ENCODE data around the gene MAP3K12.

MAP3K12 gene

DNA sequence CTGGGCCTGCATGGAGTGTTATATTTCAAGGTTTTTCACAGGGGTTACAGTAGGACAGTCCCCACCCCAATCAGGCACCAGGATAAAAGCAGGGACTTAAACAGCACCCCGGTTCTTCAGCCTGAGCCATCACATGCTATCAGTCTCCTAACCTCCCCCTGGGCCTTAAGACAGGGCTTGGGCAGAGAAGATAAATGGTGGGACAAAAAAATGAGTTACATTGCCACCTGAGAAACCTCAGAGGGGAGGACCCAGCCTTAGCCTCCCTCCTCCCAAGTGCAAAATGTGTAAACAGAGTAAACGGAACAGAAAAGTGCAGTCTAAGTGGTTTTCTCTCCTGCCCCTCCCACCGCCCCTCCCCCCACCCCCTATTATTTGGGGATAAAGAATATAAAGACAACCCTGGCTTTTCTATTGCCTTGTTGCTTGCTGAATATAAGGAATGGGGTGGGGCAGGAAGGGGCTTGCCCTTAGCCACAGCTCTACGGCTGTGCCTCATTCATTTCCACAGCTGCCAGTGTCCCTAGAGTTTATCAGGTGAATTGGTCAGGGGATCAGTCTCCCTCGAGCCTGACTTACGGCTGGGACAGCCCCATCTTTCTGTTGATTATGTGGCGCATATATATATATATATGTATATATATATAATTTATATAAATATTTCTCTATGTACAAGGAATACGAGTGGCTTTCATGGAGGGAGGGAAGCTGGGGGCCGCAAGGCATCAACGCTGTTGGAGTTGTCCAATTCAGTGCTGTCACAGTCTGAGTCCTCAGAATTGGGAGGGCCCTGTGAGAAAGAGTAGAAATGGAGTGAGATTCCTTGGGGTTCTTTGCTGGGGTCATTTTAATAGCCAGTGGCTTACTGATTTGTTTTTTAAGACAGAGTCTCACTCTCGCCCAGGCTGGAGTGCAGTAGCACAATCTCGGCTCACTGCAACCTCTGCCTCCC, 18.5 kb downstream of the MAP3K12 start:
- DNase-seq = no peak
- H3K36me3 Mint-ChIP-seq = peaks cover 59% of the 10 kb centered on the region
- H3K9me3 Mint-ChIP-seq = no peaks in the 10 kb centered on the region
- H3K4me1 Mint-ChIP-seq = peaks cover 3% of the 10 kb centered on the region
- CTCF ChIA-PET = interaction anchor here (1.3 to 3.1 kb wide), 4 partner anchors 20 to 128 kb away, joined by 6 to 19 read pairs (median 8); partner anchors contain the start of gene TARBP2
- no peak overlapping the region for H3K4me3 Mint-ChIP-seq
- no peaks in the 10 kb centered on the region for H3K27me3 Mint-ChIP-seq
- no peak overlapping the region for H3K27ac Mint-ChIP-seq

DNA sequence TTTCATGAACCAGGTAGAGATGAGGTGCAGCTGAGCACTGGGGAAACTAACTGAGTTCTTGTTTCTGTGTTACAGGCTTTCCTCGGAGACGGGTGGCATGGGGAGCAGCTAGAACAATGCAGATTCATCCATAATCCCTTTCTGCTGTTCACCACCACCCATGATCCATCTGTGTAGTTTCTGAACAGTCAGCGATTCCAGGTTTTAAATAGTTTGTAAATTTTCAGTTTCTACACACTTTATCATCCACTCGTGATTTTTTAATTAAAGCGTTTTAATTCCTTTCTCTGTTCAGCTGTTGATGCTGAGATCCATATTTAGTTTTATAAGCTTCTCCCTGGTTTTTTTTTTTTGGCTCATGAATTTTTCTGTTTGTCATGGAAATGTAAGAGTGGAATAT, 19.9 kb downstream of the MAP3K12 start:
- Mint-ChIP-seq H3K4me1 (peaks cover 12% of the 10 kb centered on the region), H3K9me3 (no peaks in the 10 kb centered on the region), H3K27me3 (no peaks in the 10 kb centered on the region), H3K4me3 (no peak overlapping the region), H3K27ac (no peak overlapping the region), H3K36me3 (peaks cover 69% of the 10 kb centered on the region)
- CTCF ChIA-PET = interaction anchor here (2.5 kb wide), 1 partner anchor 30 kb away, joined by 11 read pairs; no protein-coding TSS in a partner anchor
- DNase-seq = no peak

DNA sequence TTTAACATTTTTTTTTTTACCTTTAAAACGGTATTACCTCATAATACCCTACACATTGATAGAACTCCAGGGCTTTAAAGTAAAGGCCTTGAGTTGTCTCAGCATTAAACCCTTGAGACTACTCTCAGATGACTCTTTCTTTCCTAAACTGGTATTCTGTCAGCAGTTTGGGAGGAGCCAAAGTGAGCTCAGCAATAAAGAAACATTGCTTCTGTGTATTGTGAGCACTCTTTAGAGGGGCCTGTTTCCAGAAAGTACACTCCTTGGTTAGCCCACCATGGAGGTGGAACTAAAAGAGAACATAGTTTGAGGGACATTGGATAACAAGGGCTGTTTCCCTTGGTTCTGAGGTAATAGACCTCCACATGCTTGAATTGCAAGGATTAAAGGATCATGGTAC, 20.4 kb downstream of the MAP3K12 start:
- Mint-ChIP-seq H3K4me1 (peaks cover 17% of the 10 kb centered on the region), H3K4me3 (no peak overlapping the region), H3K36me3 (peaks cover 70% of the 10 kb centered on the region), H3K27ac (no peak overlapping the region), H3K27me3 (no peaks in the 10 kb centered on the region), H3K9me3 (no peaks in the 10 kb centered on the region)
- no peak for DNase-seq
- CTCF ChIA-PET = interaction anchor here (1.2 to 3.8 kb wide), 3 partner anchors 31 to 151 kb away, joined by 3 to 16 read pairs (median 11); no protein-coding TSS in a partner anchor

DNA sequence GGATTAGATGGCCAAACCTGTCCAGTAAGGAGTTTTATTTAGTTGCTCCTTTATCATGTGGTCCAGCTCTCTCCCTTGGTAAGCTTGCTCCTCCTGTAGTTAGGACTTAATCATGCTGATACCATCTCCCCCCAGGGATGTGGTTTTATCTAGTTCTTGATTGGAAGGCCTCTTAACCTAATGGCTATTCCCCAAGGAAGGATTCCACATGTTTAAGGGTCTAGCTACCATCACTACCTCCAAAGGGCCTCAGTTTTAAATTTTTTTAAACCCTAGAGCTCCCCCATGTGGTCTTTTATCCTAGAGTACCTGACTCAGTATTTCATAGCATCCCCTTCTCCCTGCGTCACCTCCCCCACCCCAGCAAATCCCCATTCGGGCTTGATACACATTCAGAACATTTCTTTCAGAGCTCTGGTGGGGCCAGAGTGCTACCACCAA, 22.5 kb downstream of the MAP3K12 start:
- H3K9me3 Mint-ChIP-seq = no peaks in the 10 kb centered on the region
- peaks cover 66% of the 10 kb centered on the region for H3K36me3 Mint-ChIP-seq
- peak overlapping the region; percentile 55 for H3K27ac Mint-ChIP-seq
- peaks cover 28% of the 10 kb centered on the region for H3K4me1 Mint-ChIP-seq
- DNase-seq = no peak
- no peaks in the 10 kb centered on the region for H3K27me3 Mint-ChIP-seq
- CTCF ChIA-PET = interaction anchor here (0.6 to 5.9 kb wide), 13 partner anchors 10 to 404 kb away, joined by 3 to 45 read pairs (median 5); partner anchors contain the start of gene NPFF
- H3K4me3 Mint-ChIP-seq = no peak overlapping the region

DNA sequence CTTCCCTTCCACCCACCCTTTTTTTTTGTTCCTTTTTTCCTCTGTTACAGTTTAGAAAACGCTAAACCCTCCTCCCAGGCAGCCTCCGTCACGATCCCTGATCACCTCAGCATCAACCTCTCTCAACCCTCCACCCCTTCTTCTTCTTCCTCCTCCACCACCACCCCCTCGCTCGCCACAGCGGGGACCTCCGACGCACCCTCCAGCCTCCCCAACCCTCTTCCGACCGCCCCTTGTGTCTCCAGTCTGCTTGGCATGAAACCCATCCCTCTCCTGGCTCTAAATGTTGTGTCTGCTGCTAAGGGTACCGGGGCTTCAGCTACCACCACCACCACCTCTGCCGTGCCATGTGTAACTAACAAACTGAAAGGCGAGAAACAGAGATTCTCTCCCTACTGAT, 24.4 kb downstream of the MAP3K12 start:
- Mint-ChIP-seq H3K27me3 (no peaks in the 10 kb centered on the region), H3K4me1 (peaks cover 31% of the 10 kb centered on the region), H3K36me3 (peaks cover 71% of the 10 kb centered on the region), H3K4me3 (no peak overlapping the region), H3K9me3 (no peaks in the 10 kb centered on the region), H3K27ac (peak overlapping the region; percentile 84)
- CTCF ChIA-PET = interaction anchor here (0.6 to 5.9 kb wide), 8 partner anchors 10 to 449 kb away, joined by 3 to 45 read pairs (median 4); partner anchors contain the start of genes NPFF and PRR13
- DNase-seq = no peak

DNA sequence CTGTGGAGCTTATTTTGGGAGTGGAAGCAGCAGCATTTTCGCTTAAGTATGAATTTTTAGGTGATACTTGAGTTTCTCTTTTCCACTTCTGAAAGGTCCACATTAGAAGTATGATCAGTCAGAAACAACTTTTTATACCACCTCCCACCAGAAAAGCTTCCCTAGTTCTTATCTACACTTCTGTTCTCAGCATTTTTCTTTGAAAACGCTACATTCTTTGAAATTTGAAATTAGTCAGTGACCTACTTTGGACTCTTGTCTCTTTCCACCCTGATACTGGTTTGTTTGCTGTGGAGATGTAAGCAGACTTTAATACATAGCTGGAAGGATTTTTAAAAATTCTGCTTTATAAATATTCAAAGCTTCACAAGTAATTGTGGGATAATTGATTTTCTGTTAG, 25.2 kb downstream of the MAP3K12 start:
- Mint-ChIP-seq H3K9me3 (no peaks in the 10 kb centered on the region), H3K27me3 (no peaks in the 10 kb centered on the region), H3K4me1 (peaks cover 30% of the 10 kb centered on the region), H3K36me3 (peaks cover 64% of the 10 kb centered on the region), H3K27ac (peak overlapping the region; percentile 13), H3K4me3 (no peak overlapping the region)
- CTCF ChIA-PET = interaction anchor here (0.7 to 5.9 kb wide), 4 partner anchors 8 to 152 kb away, joined by 3 to 45 read pairs (median 3); partner anchors contain the start of gene NPFF
- no peak for DNase-seq

DNA sequence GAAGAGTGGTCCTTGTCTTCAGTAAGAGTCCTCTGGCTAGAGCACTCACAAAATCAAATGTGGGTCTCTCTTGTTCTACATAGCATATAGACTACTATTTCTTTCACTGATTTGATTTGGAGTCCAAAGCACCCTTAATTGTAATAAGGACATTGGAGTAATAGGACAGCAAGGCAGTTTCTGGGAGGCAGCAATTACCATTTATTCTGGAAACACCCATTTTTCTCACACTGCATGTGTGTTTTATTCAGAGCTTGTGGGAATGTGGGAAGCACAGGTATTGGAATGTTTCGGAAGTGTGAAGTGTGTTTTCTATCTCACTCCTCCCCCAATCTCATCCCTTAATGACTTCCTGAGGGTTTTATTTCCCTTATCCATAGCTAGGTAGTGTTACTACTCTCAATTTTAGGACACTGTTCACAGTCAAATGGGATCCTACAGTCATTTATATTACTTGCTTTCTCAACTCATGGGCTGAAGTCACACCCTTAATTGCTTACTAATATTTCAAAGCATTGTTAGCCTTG, 27.1 kb downstream of the MAP3K12 start:
- peaks cover 30% of the 10 kb centered on the region for H3K4me1 Mint-ChIP-seq

DNA sequence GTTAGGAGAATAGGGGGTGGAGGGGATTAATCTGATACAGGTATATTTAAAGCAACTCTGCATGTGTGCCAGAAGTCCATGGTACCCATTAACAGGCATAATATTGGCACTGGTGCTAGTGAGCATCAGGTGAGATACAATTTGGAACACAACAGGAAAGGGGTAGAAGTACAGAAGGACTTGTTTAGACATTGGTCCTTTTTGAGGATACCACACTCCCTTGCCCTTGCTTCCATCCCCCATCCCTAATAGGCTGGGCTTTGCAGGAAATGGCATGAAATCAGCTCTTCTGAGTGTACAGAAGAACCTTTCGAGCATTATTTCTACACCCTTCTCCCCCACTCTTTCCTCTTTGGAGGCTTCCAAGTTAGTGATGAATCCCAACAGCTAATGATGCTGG, 31.0 kb downstream of the MAP3K12 start:
- H3K27me3 Mint-ChIP-seq = no peaks in the 10 kb centered on the region
- H3K4me3 Mint-ChIP-seq = no peak overlapping the region
- no peak overlapping the region for H3K27ac Mint-ChIP-seq
- DNase-seq = no peak
- H3K36me3 Mint-ChIP-seq = peaks cover 69% of the 10 kb centered on the region
- peaks cover 18% of the 10 kb centered on the region for H3K4me1 Mint-ChIP-seq
- CTCF ChIA-PET = no interaction called here
- H3K9me3 Mint-ChIP-seq = no peaks in the 10 kb centered on the region

More for the DNA sequence above, 27.1 kb downstream of the MAP3K12 start:
- Mint-ChIP-seq H3K27ac (no peak overlapping the region), H3K4me3 (no peak overlapping the region), H3K36me3 (peaks cover 68% of the 10 kb centered on the region), H3K27me3 (no peaks in the 10 kb centered on the region), H3K9me3 (no peaks in the 10 kb centered on the region)
- CTCF ChIA-PET = interaction anchor here (0.7 to 5.9 kb wide), 3 partner anchors 10 to 36 kb away, joined by 3 to 45 read pairs (median 4); partner anchors contain the start of gene NPFF
- DNase-seq = no peak

DNA sequence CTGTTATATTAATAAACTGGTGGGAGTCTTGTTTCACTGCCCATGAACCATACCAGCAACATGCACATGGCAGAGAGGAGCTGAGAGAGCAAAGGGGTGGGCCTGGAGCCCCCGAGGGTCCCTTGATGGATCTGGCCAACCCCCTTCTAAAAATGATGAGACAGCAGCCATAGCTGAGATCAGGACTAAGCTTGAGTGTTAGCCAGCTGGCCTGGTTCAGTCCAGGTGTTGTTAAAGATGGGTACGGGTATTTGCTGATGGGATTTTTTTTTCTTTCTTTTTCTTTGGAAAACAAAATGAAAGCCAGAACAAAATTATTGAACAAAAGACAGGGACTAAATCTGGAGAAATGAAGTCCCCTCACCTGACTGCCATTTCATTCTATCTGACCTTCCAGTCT, 31.4 kb downstream of the MAP3K12 start:
- CTCF ChIA-PET = no interaction called here

DNA sequence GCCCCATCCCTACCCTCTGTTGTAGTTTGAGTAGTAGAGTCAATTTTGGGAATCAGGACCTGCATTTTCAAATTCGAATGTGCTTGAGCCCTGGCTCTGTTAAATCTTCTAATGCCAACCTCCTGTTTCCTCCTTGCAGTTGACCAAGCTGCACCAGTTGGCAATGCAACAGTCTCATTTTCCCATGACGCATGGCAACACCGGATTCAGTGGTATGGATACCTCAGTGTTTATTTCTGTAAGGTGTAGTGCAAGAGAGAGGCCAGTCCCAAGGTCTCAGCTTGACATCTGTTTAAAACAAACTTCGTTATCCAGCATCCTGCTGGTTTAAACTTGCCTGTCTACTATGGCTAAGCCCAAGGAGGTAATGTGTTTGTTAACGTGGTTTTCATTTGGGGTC, 32.2 kb downstream of the MAP3K12 start:
- Mint-ChIP-seq H3K27ac (no peak overlapping the region), H3K4me1 (peaks cover 16% of the 10 kb centered on the region), H3K4me3 (no peak overlapping the region), H3K9me3 (no peaks in the 10 kb centered on the region), H3K27me3 (no peaks in the 10 kb centered on the region), H3K36me3 (peaks cover 75% of the 10 kb centered on the region)
- DNase-seq = no peak
- CTCF ChIA-PET = no interaction called here

More for the DNA sequence above, 31.4 kb downstream of the MAP3K12 start:
- Mint-ChIP-seq H3K27me3 (no peaks in the 10 kb centered on the region), H3K9me3 (no peaks in the 10 kb centered on the region), H3K27ac (peak overlapping the region; percentile 28), H3K4me3 (no peak overlapping the region), H3K4me1 (peaks cover 19% of the 10 kb centered on the region), H3K36me3 (peaks cover 72% of the 10 kb centered on the region)
- no peak for DNase-seq

DNA sequence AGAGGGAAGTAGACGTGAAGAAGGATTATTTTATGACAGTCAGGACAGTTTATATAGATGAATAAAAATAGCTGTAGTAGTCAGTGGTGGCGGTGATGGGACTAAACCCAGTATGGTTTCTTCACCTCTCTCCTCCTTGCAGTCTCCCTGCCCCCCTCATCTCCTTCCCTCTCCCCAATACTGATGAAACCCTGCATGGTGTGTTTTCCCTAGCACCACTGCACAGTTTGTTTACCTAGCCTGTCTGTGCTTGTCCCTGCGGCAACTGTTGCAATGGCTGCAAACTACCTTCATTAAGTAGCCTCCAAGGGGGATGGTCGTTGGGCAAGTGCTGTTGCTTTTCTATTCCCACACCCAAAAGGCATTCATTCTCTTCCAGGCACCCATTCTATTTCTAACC, 32.6 kb downstream of the MAP3K12 start:
- no peak for DNase-seq
- Mint-ChIP-seq H3K9me3 (no peaks in the 10 kb centered on the region), H3K27ac (no peak overlapping the region), H3K36me3 (peaks cover 75% of the 10 kb centered on the region), H3K4me1 (peaks cover 14% of the 10 kb centered on the region), H3K4me3 (no peak overlapping the region), H3K27me3 (no peaks in the 10 kb centered on the region)
- CTCF ChIA-PET = interaction anchor here (0.8 kb wide), 1 partner anchor 13 kb away, joined by 3 read pairs; no protein-coding TSS in a partner anchor

DNA sequence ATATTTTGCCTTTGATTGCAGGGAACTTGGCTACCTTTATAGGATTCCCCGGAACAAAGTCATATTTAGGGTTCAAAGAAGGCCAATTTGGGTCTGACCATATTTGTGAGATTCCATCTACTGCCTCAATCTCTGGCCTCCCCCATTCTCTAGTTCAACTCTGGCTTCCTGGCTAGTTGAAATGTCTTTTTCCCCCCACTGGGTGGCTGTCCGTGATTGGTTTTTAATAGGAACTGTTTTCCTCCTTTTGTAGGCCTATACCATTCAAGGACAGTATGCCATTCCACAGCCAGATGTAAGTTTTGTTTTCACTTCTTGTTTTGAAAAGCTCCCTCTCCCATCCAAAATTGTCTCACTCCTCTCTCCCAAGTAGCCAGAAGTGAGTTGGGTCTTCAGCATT, 33.6 kb downstream of the MAP3K12 start:
- Mint-ChIP-seq H3K27ac (no peak overlapping the region), H3K4me3 (no peak overlapping the region), H3K36me3 (peaks cover 77% of the 10 kb centered on the region), H3K4me1 (peaks cover 14% of the 10 kb centered on the region), H3K9me3 (no peaks in the 10 kb centered on the region), H3K27me3 (no peaks in the 10 kb centered on the region)
- CTCF ChIA-PET = interaction anchor here (0.8 kb wide), 1 partner anchor 12 kb away, joined by 3 read pairs; no protein-coding TSS in a partner anchor
- DNase-seq = no peak

DNA sequence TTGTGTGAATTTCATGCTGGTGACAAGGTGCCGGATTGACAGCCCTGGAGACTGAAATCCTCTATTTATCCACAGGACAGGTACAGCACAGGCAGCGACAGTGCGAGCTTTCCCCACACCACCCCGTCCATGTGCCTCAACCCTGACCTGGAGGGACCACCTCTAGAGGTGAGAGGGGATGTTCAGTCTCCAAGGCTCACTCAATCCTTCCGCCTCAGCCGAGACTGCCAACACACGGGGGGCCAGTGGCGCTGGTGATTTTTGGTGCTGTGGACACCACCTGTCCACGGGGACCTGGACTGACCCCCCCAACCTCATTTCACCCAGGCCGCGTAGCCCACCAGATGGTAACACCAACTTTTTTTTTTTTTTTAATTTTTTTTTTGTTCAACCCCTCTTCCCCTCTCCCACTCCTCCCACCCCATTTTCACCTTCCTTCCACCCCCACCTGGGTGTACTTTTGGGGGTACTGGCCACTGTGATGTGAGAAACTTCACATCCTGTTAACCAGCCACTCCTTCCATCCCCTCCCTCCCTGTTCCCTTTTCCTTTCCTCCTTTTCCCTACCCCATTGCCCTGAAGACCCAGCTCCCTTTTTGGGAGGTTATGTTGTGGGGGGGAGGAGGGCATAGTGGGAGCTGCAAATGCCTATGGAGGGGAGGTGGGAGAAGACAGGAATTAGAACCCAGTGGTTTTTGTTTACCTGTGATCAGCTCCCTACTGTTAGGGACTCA, 34.4 kb downstream of the MAP3K12 start:
- H3K4me3 Mint-ChIP-seq = no peak overlapping the region
- no peak overlapping the region for H3K27ac Mint-ChIP-seq
- peaks cover 17% of the 10 kb centered on the region for H3K4me1 Mint-ChIP-seq
- DNase-seq = no peak
- no peaks in the 10 kb centered on the region for H3K27me3 Mint-ChIP-seq
- CTCF ChIA-PET = interaction anchor here (1.0 to 1.5 kb wide), 3 partner anchors 11 to 44 kb away, joined by 3 to 9 read pairs (median 4); no protein-coding TSS in a partner anchor
- peaks cover 80% of the 10 kb centered on the region for H3K36me3 Mint-ChIP-seq
- H3K9me3 Mint-ChIP-seq = no peaks in the 10 kb centered on the region
